Kidney epithelial cell (primary cell): ENCODE results near the gene RGMA. TPM values are rescaled to one million over a fixed set of nuclear protein-coding genes. Genes with fewer than 3 reads are reported as not detected.

Experiments
- DNase-seq: peaks from one replicate; pipeline ENCODE4 v3.0.0-alpha.2; 2010; ENCODE audit warnings: low read depth
- H3K27me3 ChIP-seq: 2 replicates; pipeline ENCODE4 v1.6.0; 2011; ENCODE audit warnings: low read length; ENCODE audit not compliant: control insufficient read depth, insufficient read depth
- H3K36me3 ChIP-seq: 2 replicates; pipeline ENCODE4 v1.5.1; 2011; ENCODE audit warnings: low read length; ENCODE audit not compliant: control insufficient read depth, insufficient read depth
- H3K4me3 ChIP-seq: 2 replicates; pipeline ENCODE4 v1.5.1; 2011; ENCODE audit warnings: low read depth, mild to moderate bottlenecking, control low read depth, low read length
- CTCF ChIP-seq: IDR thresholded peaks from 2 replicates; pipeline ENCODE4 v1.5.1; 2011; ENCODE audit warnings: mild to moderate bottlenecking, moderate library complexity, low read length, control low read depth, inconsistent platforms; ENCODE audit not compliant: insufficient read depth, poor library complexity, severe bottlenecking
- total RNA-seq: library from RNA; depleted of rRNA; stranded (reverse); fragments of >200 nt; gene quantifications from 2 replicates; pipeline ENCODE4 v1.2.3, GENCODE V29; 2015

RGMA gene
- total RNA-seq, 1 donor from 2014 or later, result 0.29 TPM

GRCh38 chr15:93109336-93110102 lies 20.5 kb upstream of the RGMA start:
- no peak overlapping the region for H3K4me3 ChIP-seq
- DNase-seq, result no peak
- H3K36me3 ChIP-seq, result no peaks in the 10 kb centered on the region
- TF ChIP-seq CTCF, result no peak
- peaks cover 9% of the 10 kb centered on the region for H3K27me3 ChIP-seq

- no peak for DNase-seq
- H3K36me3 ChIP-seq, result no peaks in the 10 kb centered on the region
- peaks cover 9% of the 10 kb centered on the region for H3K27me3 ChIP-seq
- H3K4me3 ChIP-seq, result no peak overlapping the region
- no peak for TF ChIP-seq CTCF
Measured at GRCh38 chr15:93107646-93108045, 18.6 kb upstream of the RGMA start.

- Histone ChIP-seq H3K36me3 (no peaks in the 10 kb centered on the region), H3K4me3 (no peak overlapping the region), H3K27me3 (peaks cover 9% of the 10 kb centered on the region)
- DNase-seq, result no peak
- TF ChIP-seq CTCF, result no peak
Measured at GRCh38 chr15:93105485-93105884, 16.5 kb upstream of the RGMA start.

- Histone ChIP-seq H3K4me3 (no peak overlapping the region), H3K27me3 (no peaks in the 10 kb centered on the region), H3K36me3 (no peaks in the 10 kb centered on the region)
- no peak for TF ChIP-seq CTCF
- no peak for DNase-seq
Measured at GRCh38 chr15:93103823-93104222, 14.8 kb upstream of the RGMA start.

DNA sequence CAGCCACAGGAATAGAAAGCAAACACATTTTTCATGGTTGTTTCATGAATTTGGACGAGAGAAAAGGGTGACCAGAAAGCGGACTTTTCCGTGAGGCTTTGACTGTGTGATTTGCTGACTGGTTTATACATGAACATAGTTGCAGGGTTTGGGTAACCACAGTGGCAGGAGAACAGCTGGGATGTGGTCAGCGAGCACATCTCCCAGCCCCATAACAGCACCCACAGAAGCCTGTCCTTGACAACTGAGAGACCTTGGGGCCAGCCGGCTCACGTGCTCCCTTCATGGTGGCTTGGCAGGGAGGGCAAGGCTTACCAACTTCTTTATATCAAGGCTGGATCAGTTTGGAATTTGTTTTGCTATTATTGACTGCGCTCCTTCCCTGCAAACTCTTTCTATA lies 13.2 kb upstream of the RGMA start:
- no peaks in the 10 kb centered on the region for H3K27me3 ChIP-seq
- H3K4me3 ChIP-seq, result no peak overlapping the region
- DNase-seq, result no peak
- TF ChIP-seq CTCF, result no peak
- H3K36me3 ChIP-seq, result no peaks in the 10 kb centered on the region

- H3K27me3 ChIP-seq, result peaks cover 23% of the 10 kb centered on the region
- TF ChIP-seq CTCF, result no peak
- no peak overlapping the region for H3K4me3 ChIP-seq
- no peak for DNase-seq
- H3K36me3 ChIP-seq, result no peaks in the 10 kb centered on the region
Measured at GRCh38 chr15:93093765-93094164, 4.8 kb upstream of the RGMA start.
